Uterus (tissue), 2 donors: Measurements from ENCODE around the gene KDELR3.

Experiments
- POLR2A ChIP-seq, 2 donors: fragments of 450-650 bp; IDR thresholded peaks; one replicate each; pipeline ENCODE4 v1.6.1; 2016; ENCODE audit warnings: antibody characterized with exemption in 2 of 2, mild to moderate bottlenecking in 1 of 2, moderate library complexity in 1 of 2
- TF ChIP-seq, protein P1 (sequence below), 4 experiments: fragments of 200-600 bp in 2 of 4; fragments of 450-650 bp in 2 of 4; sonication (generic) in 2 of 4; IDR thresholded peaks; one replicate each; pipeline ENCODE4 v1.5.1; 2016 to 2019; ENCODE audit warnings: antibody characterized with exemption in 4 of 4, mild to moderate bottlenecking in 2 of 4, moderate library complexity in 1 of 4

DNA sequence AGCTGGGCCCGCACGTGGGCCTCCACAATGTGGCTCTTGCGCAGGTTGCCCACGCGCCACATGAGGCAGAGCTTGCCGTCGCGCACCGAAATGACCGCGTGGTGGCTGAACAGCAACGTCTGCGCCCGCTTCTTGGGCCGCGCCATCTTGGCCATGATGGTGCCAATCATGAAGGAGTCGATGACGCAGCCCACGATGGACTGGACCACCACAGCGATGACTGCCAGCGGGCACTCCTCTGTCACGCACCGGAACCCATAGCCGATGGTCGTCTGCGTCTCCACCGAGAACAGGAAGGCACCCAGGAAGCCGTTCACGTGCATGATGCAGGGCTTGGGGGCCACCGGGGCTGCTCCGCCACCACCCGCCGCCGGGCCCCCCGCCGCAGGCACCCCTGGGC, 40.4 kb upstream of the KDELR3 start:
- TF ChIP-seq, protein P1, sequence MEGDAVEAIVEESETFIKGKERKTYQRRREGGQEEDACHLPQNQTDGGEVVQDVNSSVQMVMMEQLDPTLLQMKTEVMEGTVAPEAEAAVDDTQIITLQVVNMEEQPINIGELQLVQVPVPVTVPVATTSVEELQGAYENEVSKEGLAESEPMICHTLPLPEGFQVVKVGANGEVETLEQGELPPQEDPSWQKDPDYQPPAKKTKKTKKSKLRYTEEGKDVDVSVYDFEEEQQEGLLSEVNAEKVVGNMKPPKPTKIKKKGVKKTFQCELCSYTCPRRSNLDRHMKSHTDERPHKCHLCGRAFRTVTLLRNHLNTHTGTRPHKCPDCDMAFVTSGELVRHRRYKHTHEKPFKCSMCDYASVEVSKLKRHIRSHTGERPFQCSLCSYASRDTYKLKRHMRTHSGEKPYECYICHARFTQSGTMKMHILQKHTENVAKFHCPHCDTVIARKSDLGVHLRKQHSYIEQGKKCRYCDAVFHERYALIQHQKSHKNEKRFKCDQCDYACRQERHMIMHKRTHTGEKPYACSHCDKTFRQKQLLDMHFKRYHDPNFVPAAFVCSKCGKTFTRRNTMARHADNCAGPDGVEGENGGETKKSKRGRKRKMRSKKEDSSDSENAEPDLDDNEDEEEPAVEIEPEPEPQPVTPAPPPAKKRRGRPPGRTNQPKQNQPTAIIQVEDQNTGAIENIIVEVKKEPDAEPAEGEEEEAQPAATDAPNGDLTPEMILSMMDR (IDR thresholded peaks at IDR 0.05): no peak
- no peak for TF ChIP-seq POLR2A (IDR thresholded peaks at IDR 0.05)
